K562 (cell line): ENCODE measurements around the gene C2orf42. TPM values are rescaled to one million over a fixed set of nuclear protein-coding genes. Genes with fewer than 3 reads are reported as not detected.
A peak's percentile ranks its signal among the peaks of the same experiment; 100 is the strongest.

Source experiments
- CBX5 ChIP-seq: IDR thresholded peaks from 2 replicates; pipeline ENCODE4 v1.6.1; 2014; ENCODE audit warnings: low read depth, borderline replicate concordance
- CSDE1 ChIP-seq, 2 experiments: fragments of 450-650 bp; IDR thresholded peaks; 2 replicates each; pipeline ENCODE4 v1.6.1; 2016; ENCODE audit warnings: mild to moderate bottlenecking in 1 of 2
- DNMT1 ChIP-seq: fragments of 450-650 bp; IDR thresholded peaks from 2 replicates; pipeline ENCODE4 v1.6.1; 2016; ENCODE audit warnings: antibody characterized with exemption, mild to moderate bottlenecking
- KLF16 ChIP-seq: IDR thresholded peaks from 2 replicates; pipeline ENCODE4 v1.6.1; 2016; ENCODE audit warnings: antibody characterized with exemption
- NFE2 ChIP-seq: IDR thresholded peaks from 2 replicates; pipeline ENCODE4 v1.6.1; 2014; ENCODE audit warnings: antibody characterized with exemption, low read depth
- SMAD3 ChIP-seq: fragments of 450-650 bp; formaldehyde crosslinking; conservative IDR thresholded peaks from 2 replicates; pipeline ENCODE4 v1.4.0; 2020; ENCODE audit warnings: mild to moderate bottlenecking
- TAF1 ChIP-seq: IDR thresholded peaks from 2 replicates; pipeline ENCODE4 v1.6.1; 2011; ENCODE audit warnings: mild to moderate bottlenecking, low read length, moderate library complexity; ENCODE audit not compliant: insufficient read depth, control insufficient read depth, severe bottlenecking; ENCODE audit errors: extremely low read depth
- ZNF184 ChIP-seq: sonication (generic); formaldehyde crosslinking; IDR thresholded peaks from 2 replicates; pipeline ENCODE4 v1.5.0; 2020; ENCODE audit warnings: missing genetic modification reagents
- polyA plus RNA-seq, 8 experiments: library from polyadenylated mRNA; depleted of rRNA in 4 of 8; stranded (reverse) in 5 of 8; unstranded in 3 of 8; fragments of >200 nt; fragmentation: Nextera tagmentation in 2 of 8; fragmentation: Illumina TruSeq in 1 of 8; extraction: Ambion mirVana in 2 of 8; extraction: Trizol in 1 of 8; gene quantifications; 2 replicates each; pipeline versions ENCODE4 v1.2.1 to v1.2.3, GENCODE V29; 2011 to 2014; ENCODE audit warnings: inconsistent platforms in 1 of 8, missing spikeins in 1 of 8
- total RNA-seq, 7 experiments: library from RNA; depleted of rRNA in 6 of 7; stranded (reverse); fragments of >200 nt in 6 of 7; fragmentation: Illumina TruSeq in 2 of 7; extraction: Trizol in 2 of 7; gene quantifications; 2 replicates each; pipeline versions ENCODE4 v1.2.1 to v1.2.3, GENCODE V29; 2011 to 2021; ENCODE audit warnings: low replicate concordance in 1 of 7
- TF ChIP-seq, protein P1 (sequence below): fragments of 450-650 bp; IDR thresholded peaks from 2 replicates; pipeline ENCODE4 v1.6.1; 2017; ENCODE audit warnings: antibody characterized with exemption
- TF ChIP-seq, protein P2 (sequence below): fragments of 450-650 bp; IDR thresholded peaks from 2 replicates; pipeline ENCODE4 v1.6.1; 2017; ENCODE audit warnings: antibody characterized with exemption, mild to moderate bottlenecking
- TF ChIP-seq, protein P3 (sequence below): fragments of 250-450 bp; sonication (Bioruptor Pico); IDR thresholded peaks from 2 replicates; pipeline ENCODE4 v1.8.0; 2021; ENCODE audit warnings: moderate library complexity, mild to moderate bottlenecking, inconsistent platforms
- TF ChIP-seq, protein P4 (sequence below): fragments of 250-450 bp; sonication (Bioruptor Pico); IDR thresholded peaks from 2 replicates; pipeline ENCODE4 v1.4.0; 2020; ENCODE audit warnings: borderline replicate concordance
- TF ChIP-seq, protein P5 (sequence below): fragments of 450-650 bp; IDR thresholded peaks from 2 replicates; pipeline ENCODE4 v1.6.1; 2018; ENCODE audit warnings: mild to moderate bottlenecking, low read depth; ENCODE audit not compliant: partially characterized antibody
- TF ChIP-seq, protein P6 (sequence below): IDR thresholded peaks from 3 replicates; pipeline ENCODE4 v1.6.1; 2011; ENCODE audit warnings: borderline replicate concordance, mild to moderate bottlenecking, moderate library complexity; ENCODE audit not compliant: insufficient read length; ENCODE audit errors: extremely low read depth

The C2orf42 gene
- total and polyA plus RNA-seq, 9 of the 15 experiments (the other 6 are each of a cell fraction or from before 2014, with no cell fraction given), result 4.6 to 10.9 (median 7.5) TPM

DNA sequence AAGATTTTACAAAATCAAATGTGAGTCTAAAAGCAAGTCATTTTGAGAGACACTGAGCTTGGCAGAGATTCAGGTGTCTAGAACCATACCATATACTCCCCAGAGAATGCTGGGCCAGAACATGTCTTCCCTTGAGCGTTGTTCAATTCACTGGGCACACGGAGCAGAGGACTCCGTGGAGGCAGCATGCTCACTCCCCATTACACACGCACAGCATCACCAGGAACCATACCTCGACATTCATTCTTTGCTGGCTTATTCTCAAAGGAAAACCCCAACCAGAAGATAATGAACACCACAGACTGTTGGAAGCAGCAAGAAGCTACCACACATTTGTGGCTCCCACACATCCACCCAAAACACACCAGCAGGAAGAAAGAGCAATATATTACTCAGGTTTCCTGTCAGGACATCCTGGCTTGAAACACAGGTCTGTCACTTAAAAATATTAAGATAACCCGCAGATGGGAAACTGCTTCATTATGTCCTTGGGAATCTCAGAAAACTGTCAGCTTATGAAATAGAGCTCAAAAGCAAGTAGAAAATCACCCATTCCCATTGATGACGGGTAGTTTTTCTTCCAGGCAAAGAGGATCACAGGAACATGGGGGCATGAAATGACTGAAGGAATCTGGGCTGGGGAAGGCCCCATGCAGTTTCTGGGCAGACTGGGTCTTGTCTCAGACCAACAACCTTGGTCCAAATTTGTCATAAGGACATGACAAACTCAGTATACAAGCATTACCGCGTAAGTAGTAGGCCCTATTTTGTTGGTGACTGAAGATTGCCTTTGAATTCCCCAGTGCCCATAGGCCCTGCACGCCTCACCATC is 57.1 kb downstream of the C2orf42 start (continued):
- TF ChIP-seq, protein P1, sequence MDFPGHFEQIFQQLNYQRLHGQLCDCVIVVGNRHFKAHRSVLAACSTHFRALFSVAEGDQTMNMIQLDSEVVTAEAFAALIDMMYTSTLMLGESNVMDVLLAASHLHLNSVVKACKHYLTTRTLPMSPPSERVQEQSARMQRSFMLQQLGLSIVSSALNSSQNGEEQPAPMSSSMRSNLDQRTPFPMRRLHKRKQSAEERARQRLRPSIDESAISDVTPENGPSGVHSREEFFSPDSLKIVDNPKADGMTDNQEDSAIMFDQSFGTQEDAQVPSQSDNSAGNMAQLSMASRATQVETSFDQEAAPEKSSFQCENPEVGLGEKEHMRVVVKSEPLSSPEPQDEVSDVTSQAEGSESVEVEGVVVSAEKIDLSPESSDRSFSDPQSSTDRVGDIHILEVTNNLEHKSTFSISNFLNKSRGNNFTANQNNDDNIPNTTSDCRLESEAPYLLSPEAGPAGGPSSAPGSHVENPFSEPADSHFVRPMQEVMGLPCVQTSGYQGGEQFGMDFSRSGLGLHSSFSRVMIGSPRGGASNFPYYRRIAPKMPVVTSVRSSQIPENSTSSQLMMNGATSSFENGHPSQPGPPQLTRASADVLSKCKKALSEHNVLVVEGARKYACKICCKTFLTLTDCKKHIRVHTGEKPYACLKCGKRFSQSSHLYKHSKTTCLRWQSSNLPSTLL, result no peak
- TF ChIP-seq ZNF184 (CRISPR knock-in tag) (no peak), CSDE1 (IDR thresholded peaks at IDR 0.05) (no peak), NFE2 (no peak), SMAD3 (CRISPR knock-in tag) (no peak), TAF1 (no peak), CBX5 (no peak), KLF16 (no peak), DNMT1 (no peak)
- TF ChIP-seq, protein P2, sequence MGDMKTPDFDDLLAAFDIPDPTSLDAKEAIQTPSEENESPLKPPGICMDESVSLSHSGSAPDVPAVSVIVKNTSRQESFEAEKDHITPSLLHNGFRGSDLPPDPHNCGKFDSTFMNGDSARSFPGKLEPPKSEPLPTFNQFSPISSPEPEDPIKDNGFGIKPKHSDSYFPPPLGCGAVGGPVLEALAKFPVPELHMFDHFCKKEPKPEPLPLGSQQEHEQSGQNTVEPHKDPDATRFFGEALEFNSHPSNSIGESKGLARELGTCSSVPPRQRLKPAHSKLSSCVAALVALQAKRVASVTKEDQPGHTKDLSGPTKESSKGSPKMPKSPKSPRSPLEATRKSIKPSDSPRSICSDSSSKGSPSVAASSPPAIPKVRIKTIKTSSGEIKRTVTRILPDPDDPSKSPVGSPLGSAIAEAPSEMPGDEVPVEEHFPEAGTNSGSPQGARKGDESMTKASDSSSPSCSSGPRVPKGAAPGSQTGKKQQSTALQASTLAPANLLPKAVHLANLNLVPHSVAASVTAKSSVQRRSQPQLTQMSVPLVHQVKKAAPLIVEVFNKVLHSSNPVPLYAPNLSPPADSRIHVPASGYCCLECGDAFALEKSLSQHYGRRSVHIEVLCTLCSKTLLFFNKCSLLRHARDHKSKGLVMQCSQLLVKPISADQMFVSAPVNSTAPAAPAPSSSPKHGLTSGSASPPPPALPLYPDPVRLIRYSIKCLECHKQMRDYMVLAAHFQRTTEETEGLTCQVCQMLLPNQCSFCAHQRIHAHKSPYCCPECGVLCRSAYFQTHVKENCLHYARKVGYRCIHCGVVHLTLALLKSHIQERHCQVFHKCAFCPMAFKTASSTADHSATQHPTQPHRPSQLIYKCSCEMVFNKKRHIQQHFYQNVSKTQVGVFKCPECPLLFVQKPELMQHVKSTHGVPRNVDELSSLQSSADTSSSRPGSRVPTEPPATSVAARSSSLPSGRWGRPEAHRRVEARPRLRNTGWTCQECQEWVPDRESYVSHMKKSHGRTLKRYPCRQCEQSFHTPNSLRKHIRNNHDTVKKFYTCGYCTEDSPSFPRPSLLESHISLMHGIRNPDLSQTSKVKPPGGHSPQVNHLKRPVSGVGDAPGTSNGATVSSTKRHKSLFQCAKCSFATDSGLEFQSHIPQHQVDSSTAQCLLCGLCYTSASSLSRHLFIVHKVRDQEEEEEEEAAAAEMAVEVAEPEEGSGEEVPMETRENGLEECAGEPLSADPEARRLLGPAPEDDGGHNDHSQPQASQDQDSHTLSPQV, result peak; percentile 55
- TF ChIP-seq, protein P3, sequence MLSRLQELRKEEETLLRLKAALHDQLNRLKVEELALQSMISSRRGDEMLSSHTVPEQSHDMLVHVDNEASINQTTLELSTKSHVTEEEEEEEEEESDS (CRISPR knock-in tag), result no peak
- TF ChIP-seq, protein P4, sequence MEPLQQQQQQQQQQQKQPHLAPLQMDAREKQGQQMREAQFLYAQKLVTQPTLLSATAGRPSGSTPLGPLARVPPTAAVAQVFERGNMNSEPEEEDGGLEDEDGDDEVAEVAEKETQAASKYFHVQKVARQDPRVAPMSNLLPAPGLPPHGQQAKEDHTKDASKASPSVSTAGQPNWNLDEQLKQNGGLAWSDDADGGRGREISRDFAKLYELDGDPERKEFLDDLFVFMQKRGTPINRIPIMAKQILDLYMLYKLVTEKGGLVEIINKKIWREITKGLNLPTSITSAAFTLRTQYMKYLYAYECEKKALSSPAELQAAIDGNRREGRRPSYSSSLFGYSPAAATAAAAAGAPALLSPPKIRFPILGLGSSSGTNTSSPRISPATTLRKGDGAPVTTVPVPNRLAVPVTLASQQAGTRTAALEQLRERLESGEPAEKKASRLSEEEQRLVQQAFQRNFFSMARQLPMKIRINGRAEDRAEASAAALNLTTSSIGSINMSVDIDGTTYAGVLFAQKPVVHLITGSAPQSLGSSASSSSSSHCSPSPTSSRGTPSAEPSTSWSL (CRISPR knock-in tag), result no peak
- TF ChIP-seq, protein P5, sequence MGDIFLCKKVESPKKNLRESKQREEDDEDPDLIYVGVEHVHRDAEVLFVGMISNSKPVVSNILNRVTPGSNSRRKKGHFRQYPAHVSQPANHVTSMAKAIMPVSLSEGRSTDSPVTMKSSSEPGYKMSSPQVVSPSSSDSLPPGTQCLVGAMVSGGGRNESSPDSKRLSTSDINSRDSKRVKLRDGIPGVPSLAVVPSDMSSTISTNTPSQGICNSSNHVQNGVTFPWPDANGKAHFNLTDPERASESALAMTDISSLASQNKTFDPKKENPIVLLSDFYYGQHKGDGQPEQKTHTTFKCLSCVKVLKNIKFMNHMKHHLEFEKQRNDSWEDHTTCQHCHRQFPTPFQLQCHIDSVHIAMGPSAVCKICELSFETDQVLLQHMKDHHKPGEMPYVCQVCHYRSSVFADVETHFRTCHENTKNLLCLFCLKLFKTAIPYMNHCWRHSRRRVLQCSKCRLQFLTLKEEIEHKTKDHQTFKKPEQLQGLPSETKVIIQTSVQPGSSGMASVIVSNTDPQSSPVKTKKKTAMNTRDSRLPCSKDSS, result no peak
- TF ChIP-seq, protein P6, sequence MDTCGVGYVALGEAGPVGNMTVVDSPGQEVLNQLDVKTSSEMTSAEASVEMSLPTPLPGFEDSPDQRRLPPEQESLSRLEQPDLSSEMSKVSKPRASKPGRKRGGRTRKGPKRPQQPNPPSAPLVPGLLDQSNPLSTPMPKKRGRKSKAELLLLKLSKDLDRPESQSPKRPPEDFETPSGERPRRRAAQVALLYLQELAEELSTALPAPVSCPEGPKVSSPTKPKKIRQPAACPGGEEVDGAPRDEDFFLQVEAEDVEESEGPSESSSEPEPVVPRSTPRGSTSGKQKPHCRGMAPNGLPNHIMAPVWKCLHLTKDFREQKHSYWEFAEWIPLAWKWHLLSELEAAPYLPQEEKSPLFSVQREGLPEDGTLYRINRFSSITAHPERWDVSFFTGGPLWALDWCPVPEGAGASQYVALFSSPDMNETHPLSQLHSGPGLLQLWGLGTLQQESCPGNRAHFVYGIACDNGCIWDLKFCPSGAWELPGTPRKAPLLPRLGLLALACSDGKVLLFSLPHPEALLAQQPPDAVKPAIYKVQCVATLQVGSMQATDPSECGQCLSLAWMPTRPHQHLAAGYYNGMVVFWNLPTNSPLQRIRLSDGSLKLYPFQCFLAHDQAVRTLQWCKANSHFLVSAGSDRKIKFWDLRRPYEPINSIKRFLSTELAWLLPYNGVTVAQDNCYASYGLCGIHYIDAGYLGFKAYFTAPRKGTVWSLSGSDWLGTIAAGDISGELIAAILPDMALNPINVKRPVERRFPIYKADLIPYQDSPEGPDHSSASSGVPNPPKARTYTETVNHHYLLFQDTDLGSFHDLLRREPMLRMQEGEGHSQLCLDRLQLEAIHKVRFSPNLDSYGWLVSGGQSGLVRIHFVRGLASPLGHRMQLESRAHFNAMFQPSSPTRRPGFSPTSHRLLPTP, result no peak
